Forelimb muscle (tissue), 1 donor: Measurements from ENCODE around the gene INO80C. TPM values are rescaled to one million over a fixed set of nuclear protein-coding genes. Genes with fewer than 3 reads are reported as not detected.

Experiments used
- DNase-seq: peaks from one replicate; pipeline ENCODE4 v3.0.0-alpha.2; 2013; ENCODE audit warnings: low read depth
- polyA plus RNA-seq: library from polyadenylated mRNA; unstranded; fragments of 120-200 nt; gene quantifications from one replicate; pipeline ENCODE4 v1.2.1, GENCODE V29; 2013; ENCODE audit not compliant: insufficient read length

The INO80C gene
- polyA plus RNA-seq, 1 donor = 27.5 TPM

DNA sequence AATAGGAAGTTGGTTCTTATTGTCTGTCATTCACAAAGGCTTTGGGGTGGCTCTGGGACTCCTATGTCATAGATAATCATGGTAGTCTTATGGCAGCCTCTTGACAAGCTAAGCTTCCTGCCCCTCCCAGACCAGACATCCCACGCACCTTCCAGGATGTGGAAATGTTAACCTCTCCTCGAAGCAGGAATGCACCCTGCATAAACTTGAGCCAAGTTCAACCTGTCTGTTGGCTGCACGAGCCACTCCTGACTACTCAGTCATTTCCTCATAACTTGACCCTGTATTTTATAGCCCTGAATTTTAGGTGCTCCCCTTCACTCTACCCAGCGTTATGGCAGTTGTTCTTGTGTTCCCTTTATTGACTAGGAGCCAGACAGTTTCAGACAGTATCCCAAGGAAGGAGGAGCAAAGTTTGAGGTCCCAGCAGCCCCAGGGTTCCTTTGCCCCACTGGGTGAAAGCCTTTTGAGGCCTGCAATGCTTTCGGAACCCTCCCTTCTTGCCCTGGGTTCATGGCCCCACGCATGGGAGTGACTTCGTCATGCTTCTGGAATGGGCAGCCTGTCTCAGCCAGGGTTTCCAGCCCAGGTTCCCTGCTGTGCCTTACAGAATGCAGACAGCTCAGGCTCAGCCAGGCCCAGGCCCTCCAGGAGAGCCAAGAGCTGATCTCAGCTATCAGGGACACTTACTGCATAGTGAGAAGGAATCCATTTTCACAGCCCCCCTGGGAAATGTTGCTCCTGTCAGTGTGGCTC, 15.6 kb upstream of the INO80C start:
- DNase-seq = no peak

DNA sequence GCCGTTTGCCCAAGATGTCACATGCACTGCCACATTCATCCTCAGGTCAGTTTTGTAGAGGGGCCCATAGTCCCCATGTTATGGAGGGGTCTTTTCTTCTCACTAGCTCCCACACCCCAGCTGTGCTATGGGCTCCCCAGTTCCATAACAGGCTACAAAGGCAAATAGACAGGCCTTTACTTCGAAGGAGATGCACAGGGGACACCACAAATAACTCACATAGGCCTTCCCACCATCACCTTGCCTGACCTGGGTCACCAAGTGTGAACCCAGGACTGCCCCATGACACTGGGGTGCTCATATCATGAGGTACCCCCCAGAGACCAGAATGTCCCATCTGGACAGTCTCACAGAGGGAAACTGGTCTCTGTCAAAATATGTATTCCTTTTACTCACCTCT, 15.0 kb upstream of the INO80C start:
- no peak for DNase-seq

DNA sequence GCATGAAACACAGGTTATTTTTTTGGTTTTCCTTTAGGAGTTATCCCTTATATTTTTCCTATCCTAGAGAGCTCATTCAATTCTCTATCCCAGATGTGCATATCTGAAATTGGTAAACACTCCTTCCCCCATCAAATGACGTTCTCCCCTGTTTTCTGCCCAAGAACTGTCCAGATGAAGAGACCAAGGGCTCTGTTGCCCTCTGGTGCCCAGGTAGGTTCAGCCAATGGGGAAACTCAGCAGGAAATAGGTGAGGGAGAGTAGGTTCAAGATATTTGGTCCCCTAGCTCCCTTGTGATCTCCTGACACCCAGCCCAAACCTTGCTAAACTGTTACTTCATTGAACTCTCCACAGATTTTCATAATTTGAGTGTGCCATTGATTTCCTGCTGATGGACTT, 14.1 kb upstream of the INO80C start:
- DNase-seq = no peak

DNA sequence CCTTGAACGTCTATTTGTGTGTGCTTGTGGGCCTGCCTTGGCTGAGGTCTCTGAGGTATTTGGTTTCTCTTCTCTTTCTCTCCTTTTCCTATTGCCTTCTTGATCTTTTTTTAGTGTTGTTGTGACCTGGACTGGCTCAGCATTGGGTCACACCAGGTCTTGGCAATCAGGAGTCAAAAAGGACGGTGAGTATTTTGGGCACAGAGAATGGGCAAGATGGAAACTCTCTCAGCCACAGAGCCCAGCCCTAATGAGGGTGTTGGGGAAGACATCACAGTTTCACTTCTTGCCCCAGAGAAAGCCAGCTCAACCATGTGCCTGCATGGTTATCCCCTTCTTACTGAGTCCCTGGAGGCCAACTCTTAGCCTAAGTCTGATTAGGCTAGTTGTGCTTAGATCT, 13.7 kb upstream of the INO80C start:
- DNase-seq = no peak

DNA sequence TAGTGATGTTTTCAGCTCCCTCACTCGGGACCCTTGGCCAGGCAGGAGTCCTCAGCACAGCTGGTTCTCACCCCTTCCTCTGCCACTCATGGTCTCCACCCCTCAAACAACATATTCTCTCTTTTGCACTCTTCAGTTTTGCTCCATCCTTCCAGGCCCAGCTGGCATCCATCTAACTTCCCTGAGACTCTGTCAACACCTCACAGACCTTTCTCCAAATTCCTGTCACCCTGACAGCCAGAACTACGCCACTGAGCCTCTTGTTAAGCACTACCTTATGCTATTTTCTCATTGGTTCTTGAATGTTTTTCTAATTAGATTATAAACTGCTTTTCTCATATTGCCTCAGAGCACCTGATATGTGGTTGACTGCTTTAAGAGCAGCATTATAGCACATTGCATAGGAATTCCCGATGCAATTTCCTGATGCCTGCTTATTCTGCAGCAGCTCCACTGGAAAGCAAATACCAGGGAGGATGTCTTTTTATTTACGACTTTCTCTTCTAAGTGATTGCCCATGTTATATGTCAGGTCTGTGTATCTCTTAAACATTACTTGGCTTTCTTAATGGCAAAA, 12.4 kb upstream of the INO80C start:
- no peak for DNase-seq

DNA sequence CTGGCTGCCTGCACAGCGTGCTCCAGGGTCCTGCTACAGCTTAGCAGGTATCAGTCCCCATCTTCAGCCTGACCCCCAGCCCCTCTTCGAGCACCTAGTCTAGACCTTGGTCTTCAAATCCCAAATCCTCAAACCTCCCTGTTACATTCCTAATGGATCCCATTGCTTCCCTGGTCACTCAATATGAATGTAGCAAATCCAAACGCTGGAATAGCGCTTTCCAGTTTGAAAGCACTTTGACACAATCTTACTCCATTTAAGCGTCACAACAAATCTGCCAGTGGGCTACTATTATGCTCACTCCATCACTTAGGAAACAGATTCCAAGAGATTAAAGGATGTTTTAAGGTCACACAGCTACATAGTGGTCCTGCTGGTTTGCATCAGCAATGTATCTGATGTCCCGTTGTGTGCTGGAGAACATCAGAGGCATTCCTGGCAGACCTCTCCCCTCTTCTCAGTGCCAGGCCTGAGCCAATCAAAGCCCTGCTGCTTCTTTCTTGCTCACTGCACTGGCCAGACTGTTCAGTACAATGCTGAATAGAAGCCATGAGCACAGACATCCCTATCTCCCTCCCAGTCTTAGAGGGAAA, 11.1 kb upstream of the INO80C start:
- no peak for DNase-seq

DNA sequence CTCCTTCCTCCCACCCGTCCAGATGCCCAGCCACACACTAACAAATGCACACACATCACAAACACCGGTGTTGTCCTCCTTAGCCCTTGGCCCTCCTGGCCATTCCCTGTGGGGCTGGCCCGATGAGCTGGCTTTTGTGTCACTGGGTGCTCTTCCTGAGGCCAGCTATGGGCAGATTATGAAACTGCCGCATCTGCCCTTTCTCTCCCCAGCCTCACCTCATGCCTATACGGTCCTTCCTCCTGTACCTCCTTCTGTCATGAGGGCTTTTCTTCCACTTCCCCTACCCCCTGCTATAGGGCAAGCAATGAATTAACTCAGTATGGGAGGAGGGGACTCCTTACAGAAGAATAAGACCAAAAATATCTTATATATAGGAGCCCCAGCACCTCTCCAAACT, 10.3 kb upstream of the INO80C start:
- DNase-seq = no peak

DNA sequence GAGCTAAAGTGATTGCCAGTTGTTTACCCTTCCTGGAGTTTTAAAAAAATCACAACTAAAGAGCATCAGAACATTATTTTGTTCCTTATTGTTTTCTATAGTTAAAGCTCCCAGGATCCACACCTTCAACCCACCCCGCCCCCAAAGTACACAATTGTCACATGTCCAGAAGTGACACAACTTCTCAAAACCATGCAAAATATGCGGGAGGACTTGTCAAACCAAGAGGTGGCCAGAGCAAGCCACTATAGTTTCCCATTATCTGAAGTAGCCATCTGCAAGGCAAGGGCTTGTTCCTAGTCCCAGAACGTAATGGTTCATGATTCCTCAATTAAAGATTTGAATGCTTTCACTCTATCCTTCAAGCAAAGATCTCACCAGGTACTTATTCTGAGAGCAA, 9.9 kb upstream of the INO80C start:
- no peak for DNase-seq

DNA sequence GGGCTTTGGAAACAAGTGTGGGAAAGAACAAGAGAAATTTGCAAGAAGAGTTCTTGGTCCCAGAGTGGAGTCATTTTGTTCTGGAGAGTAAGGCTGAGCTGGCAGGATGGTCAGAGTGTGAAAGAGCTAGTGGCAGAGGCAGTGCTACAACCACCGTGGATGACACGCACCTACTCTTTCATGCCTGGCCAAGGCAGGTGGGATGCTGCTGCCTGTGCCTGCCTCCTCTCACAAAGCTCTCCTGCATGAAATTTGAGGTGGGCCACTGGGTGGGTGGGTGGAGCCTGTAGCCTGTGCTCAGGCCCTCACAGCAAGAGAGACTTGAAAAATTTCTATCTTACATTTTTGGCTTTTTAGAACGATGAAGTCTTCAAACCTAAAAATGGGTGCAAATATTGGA, 9.4 kb upstream of the INO80C start:
- DNase-seq = no peak

DNA sequence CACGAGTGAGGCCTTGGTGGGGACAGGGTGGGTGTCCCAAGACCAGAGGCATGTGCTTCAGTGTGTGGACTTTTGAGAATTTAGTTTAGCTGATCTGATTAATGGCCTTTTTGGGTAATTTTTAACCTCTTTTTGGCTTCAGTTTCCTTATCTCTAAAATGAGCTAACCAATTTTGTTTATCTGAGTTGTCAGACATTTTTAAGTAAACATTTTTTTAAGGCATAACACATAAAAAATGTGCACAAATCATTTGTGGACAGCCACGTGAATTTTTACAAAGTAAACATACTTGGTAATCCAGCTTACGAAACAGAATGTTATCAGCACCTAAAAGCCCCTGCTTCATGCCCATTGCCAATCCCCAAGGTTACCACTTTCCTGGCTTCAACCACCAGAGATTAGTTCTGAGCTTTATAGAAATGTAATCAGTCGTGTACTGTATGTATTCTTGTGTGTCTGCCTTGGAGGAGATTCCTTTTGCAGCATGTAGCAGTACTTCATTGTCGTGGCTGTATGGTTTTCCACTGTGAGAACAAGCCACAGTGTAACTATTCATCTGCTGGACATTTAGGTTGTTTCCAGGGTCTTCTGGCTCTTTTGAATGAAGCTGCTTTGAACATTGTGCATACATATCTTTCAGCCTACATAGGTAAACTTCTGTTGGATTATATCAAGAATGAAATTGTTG, 8.4 kb upstream of the INO80C start:
- no peak for DNase-seq

DNA sequence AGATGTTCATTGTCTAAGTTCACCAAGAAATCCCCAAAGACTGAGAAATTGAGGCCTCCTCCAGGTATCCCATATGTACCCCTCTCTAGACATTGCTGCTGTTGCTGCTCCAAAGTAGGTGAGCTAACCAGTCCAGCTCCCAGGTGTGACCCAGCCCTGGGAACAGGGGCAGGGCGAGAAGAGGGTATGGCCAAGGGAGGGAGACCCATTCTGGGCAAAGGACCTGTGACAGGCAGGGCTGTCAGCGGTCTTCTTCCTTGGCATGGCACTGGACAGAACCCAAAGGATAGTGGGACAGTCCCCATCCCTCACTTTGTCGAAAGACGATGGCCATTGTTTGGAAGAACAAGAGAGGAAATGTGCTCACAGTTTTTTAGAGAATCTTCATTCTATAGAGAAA, 7.2 kb upstream of the INO80C start:
- no peak for DNase-seq

DNA sequence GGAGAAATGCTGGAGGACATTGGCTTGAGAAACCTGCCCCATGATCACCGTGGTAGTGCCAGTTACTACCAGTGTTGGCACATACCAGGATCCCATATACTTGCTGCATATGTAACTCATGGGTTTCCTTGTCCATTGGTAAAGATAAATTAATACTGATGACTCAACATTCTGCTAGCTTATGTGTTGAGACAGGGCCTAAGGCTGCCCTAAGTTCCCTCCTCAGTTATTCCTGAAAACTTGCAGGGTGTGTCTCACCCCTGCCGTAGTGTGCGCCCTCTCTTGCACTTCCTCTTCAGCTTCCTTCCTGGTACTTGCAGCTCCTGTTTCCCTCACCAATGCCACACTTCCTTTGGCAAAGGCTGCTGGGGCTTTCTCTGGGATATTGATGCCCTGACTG, 4.3 kb upstream of the INO80C start:
- no peak for DNase-seq

DNA sequence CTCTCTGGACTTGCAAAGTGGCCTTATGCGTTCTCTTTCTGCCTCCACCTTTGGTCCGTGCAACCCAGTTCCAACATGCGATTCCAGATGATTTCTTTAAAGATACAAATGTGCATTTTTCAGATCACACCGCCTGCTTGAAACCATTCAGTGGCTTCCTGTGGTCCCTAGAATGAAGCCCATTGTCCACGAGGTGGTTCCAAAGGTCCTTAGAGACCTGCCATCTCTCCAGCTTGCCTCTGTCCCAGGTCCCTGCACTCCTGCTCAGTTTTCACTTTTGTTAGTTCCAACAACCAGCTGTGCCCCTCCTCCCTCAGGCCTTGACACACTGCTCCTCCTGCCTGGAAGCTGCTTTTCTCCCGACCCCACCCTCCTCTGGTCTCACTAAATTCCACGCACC, 3.6 kb upstream of the INO80C start:
- no peak for DNase-seq

DNA sequence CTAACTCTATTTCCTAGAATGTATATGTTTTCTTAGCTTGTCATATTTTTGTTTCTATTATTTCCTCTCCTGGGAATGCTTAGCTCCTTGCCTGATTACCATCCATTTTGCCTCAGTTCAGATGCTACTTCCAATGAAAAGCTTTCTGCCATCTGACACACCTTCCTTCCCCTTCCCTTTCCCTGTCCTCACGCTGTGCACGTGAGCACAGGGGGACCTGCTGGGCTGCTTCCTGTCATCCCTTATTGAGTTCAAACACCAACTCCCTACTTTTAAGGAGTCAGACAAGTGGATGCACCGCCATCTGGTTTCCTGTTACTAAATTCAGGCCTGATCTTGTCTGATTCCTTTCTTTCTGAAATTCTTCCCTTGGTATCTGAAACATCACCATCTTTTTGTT, 2.4 kb upstream of the INO80C start:
- no peak for DNase-seq

DNA sequence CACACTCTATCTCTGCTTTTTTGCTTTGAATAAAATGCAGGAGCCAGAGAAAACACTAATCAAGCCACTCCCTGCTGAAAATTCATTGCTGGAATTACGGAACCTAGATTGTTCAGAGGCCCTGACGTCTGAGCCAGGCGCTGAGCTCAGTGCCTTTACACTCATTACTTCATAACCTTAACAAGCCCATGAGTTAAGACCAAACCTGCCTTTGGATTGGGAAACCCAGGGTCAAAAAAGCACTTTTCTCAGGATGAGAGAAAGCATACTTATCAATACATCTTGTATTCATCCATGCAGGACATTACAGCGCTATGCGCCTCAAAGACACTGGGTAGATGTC, 762 bp downstream of the INO80C start:
- DNase-seq = peak; percentile 5

DNA sequence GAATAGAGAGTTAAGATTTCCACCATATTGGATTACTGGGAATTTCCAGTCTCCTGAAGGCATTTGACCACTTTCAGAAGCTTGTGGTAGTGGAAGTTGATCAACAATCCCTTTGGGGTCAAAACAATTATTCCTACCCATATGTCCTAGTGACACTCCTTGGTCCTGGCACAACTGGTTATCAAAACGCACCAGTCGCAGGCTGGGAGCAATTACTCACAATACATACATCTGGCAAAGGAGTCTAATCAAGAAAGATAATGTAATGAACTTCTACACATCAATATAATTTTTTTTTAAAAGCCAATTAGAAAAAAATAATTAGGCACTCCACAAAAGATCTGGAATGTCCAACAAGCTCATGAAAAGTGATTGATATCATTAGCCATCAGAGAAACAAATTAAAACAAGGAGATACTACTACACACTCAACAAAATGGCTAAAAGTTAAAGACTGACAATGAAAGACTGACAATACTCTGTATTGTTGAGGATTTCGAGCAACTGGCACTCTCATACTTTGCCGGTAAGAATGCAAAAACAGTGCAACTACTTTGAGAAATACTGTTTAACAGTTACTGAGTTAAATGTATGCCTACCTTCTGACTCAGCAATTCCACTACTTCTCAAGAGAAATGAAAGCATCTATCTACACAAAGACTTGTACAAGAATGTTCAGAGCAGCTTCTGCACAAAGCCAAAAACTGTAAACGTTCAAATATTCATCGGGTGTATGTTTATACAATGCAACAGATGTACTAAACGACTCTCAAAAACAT, 2.0 kb downstream of the INO80C start:
- DNase-seq = no peak

DNA sequence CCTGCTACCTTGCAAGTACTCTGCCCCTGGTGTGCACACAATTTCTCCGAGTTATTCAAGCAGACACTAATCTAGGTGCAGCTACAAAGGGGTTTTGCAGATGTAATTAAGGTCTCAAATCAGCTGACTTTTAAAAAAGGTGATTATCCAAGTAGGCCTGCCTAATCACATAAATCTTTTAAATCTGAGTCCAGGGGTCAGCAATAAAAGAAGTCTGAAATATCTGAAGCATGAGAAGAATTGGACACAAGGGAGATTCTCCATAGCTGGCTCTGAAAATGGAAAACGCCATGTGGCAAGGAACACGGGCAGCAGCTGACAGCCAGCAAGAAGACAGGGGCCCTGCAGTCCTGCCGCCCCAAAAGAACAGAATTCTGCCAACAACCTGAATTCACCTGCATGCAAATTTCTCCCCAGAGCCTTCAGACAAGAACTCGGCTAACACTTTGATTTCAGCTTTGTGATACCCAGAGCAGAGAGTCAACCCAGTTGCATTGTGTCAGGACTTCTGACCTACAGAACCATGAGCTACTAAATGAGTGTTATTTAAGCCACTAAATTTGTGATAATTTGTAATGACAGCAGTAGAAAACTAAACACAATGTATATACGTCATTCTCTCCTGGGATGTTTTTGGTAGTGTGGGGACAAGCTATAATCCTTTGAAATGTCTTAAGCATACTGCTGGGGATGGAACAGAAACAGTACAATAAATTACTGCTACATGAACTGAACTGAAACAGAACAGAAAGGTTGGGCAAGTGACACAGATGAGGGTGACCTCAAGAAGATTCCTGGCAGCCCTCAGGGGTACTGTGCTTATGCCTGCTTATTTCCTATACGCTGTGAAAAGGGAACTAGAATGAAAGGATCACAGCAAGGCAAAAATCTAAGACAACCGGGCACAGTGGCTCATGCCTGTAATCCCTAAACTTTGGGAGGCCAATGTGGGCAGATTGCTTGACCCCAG, 3.2 kb downstream of the INO80C start:
- DNase-seq = no peak

DNA sequence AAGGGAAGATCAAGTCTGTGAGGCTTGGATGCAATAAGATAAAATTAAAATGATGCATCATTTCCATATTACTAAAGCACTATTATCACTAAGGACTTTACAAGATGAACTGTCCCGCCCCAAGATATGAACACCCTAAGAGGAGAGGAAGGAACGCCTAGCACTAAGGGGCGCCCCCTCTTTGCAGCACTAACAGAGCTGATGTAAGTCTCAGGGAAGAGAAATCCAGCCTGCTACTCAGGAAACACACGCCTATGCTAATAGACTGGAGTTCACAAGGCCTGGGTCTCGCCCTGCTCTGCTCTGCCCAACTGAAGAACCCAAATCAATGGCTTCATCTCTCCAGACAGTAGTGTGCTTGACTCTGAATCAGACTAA, 6.1 kb downstream of the INO80C start:
- DNase-seq = no peak

DNA sequence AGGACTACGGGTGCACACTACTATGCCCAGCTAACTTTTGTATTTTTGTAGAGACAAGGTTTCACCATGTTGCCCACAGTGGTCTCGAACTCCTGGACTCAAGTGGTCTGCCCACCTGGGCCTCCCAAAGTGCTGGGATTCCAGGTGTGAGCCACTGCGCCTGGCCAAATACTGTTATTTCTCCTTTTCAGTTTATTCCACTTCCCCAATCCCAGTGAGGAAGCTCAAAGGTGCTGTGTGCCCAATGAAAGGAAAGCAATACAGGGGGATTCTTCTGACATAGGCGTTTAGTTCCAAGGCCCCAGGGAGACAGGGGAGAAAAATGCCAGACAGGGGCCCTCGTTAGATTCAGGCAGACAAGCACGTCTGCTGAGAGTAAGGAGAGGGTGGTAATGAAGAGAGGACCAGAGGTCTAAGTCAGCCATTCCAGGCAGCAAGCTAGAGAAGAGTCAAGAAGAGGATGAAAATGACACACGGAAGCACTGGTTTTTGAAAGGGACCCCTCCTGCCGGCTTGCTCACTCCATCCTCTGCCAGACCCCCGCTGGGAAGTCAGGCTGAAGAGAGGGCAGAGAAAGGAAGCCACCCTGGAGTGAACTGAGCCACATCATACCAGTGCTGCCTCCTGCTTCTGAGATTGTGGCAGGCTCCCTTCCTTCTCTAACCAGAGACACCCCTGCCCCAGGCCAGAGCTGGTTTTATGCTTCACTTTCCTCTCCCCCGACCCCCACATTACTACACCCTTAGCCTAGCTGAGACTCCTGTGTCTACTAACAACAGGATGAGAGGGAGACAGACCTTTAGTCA, 6.7 kb downstream of the INO80C start:
- DNase-seq = no peak

DNA sequence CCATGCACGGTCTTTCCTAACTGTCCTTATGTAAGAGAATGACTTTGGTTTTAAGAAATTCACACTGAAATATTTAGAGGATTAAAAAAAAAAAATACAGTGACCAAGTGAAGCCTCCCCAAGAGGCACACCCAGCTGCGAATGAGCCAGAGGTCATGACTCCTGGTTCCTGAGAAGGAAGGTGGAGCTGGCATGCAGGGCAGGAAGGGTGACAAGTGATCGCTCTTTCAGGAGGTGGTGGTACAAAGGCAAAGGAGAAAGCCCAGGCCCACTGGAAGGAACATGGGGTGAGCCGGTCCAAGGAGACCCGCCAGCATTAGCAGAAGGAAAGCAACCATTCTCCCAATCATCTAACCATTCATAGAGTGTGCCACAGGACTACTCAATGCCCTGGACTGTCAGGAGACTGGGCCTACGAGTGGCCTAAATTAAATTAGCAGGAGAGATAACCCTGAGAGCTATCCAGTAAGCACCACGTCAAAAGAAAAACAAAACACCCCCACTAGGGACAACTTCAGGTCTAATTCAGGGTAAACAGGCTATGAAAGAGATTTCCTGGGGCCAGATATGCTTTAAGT, 7.8 kb downstream of the INO80C start:
- DNase-seq = no peak
